ENCODE measurements around the gene IQCB1.

DNA sequence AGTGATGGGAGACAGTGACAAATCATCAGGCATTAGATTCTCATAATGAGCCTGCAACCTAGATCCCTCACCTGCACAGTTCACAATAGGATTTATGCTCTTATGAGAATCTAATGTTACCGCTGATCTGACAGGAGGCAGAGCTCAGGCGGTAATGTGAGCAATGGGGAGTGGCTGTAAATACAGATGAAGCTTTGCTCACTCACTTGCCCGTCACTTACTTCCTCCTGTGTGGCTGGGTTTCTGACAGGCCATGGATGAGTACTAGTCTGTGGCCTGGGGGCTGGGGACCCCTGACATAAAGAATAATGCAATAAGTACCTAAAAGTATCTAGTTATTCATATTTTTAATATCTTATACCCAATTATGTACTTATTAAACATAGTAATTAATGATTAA, 15.6 kb downstream of the IQCB1 start:
- TF ChIP-seq EP300 (IDR thresholded peaks at IDR 0.05; ENCODE audit: borderline replicate concordance): no peak
- no peak for TF ChIP-seq YY1 (IDR thresholded peaks at IDR 0.05; ENCODE audit: low read depth)
- no peak for TF ChIP-seq CEBPB (IDR thresholded peaks at IDR 0.05)
- no peak for TF ChIP-seq TEAD4 (IDR thresholded peaks at IDR 0.05)
- TF ChIP-seq, protein P1, sequence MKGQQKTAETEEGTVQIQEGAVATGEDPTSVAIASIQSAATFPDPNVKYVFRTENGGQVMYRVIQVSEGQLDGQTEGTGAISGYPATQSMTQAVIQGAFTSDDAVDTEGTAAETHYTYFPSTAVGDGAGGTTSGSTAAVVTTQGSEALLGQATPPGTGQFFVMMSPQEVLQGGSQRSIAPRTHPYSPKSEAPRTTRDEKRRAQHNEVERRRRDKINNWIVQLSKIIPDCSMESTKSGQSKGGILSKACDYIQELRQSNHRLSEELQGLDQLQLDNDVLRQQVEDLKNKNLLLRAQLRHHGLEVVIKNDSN (IDR thresholded peaks at IDR 0.05): no peak
- TF ChIP-seq, protein P2, sequence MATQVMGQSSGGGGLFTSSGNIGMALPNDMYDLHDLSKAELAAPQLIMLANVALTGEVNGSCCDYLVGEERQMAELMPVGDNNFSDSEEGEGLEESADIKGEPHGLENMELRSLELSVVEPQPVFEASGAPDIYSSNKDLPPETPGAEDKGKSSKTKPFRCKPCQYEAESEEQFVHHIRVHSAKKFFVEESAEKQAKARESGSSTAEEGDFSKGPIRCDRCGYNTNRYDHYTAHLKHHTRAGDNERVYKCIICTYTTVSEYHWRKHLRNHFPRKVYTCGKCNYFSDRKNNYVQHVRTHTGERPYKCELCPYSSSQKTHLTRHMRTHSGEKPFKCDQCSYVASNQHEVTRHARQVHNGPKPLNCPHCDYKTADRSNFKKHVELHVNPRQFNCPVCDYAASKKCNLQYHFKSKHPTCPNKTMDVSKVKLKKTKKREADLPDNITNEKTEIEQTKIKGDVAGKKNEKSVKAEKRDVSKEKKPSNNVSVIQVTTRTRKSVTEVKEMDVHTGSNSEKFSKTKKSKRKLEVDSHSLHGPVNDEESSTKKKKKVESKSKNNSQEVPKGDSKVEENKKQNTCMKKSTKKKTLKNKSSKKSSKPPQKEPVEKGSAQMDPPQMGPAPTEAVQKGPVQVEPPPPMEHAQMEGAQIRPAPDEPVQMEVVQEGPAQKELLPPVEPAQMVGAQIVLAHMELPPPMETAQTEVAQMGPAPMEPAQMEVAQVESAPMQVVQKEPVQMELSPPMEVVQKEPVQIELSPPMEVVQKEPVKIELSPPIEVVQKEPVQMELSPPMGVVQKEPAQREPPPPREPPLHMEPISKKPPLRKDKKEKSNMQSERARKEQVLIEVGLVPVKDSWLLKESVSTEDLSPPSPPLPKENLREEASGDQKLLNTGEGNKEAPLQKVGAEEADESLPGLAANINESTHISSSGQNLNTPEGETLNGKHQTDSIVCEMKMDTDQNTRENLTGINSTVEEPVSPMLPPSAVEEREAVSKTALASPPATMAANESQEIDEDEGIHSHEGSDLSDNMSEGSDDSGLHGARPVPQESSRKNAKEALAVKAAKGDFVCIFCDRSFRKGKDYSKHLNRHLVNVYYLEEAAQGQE (IDR thresholded peaks at IDR 0.05; ENCODE audit: low read depth): no peak
- no peak for TF ChIP-seq TAF1 (IDR thresholded peaks at IDR 0.05; ENCODE audit: low read depth)
- TF ChIP-seq NFIC (IDR thresholded peaks at IDR 0.05): no peak
- TF ChIP-seq, protein P3, sequence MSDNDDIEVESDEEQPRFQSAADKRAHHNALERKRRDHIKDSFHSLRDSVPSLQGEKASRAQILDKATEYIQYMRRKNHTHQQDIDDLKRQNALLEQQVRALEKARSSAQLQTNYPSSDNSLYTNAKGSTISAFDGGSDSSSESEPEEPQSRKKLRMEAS (IDR thresholded peaks at IDR 0.05): no peak
- TF ChIP-seq TCF12 (IDR thresholded peaks at IDR 0.05; ENCODE audit: low read depth): no peak
- TF ChIP-seq RAD21 (IDR thresholded peaks at IDR 0.05; ENCODE audit: low read depth): no peak
- TF ChIP-seq EGR1 (IDR thresholded peaks at IDR 0.05): no peak
- no peak for TF ChIP-seq FOXM1 (IDR thresholded peaks at IDR 0.05; ENCODE audit: borderline replicate concordance, low read depth)
- TF ChIP-seq CREB1 (IDR thresholded peaks at IDR 0.05; ENCODE audit: low read depth): no peak
